GM23248 (cell line): ENCODE measurements around the gene PTPRO.

Source experiments
- EZH2 ChIP-seq: fragments of 200-600 bp; sonication (generic); IDR thresholded peaks from 2 replicates; pipeline ENCODE4 v1.6.1; 2018; ENCODE audit warnings: antibody characterized with exemption, mild to moderate bottlenecking; ENCODE audit not compliant: insufficient read depth, poor library complexity, severe bottlenecking
- EZH2phosphoT487 ChIP-seq: fragments of 200-600 bp; sonication (generic); IDR thresholded peaks from 2 replicates; pipeline ENCODE4 v1.6.1; 2018; ENCODE audit warnings: antibody characterized with exemption, moderate library complexity, mild to moderate bottlenecking, low read depth; ENCODE audit not compliant: insufficient read depth

GRCh38 chr12:15515010-15515409, 192.7 kb downstream of the PTPRO start:
- TF ChIP-seq EZH2phosphoT487 (no peak), EZH2 (no peak)
